Activated CD4-positive, alpha-beta T cell treated with anti-CD3 and anti-CD28 coated beads, Interleukin-2, amount 10 ng/mL, durations not matched to agents 7 days and 5 days (primary cell): ENCODE measurements around the gene ECSCR. TPM values are rescaled to one million over a fixed set of nuclear protein-coding genes. Genes with fewer than 3 reads are reported as not detected.
A peak's percentile ranks its signal among the peaks of the same experiment; 100 is the strongest.
"Not testable (repeated sequence)": the region's sequence is repeated elsewhere in the genome, so short reads cannot be mapped to it uniquely, and the experiment has no call there.

Experiments
- CTCF ChIA-PET: fragments of 350-600 bp; sonication (Branson Sonifier 250); formaldehyde crosslinking; loops from one replicate; lab custom pipeline; 2021; ENCODE audit warnings: antibody characterized with exemption; lab: Charles Lee
- POLR2A ChIA-PET: fragments of 350-600 bp; sonication (Branson Sonifier 250); formaldehyde crosslinking; loops from one replicate; lab custom pipeline; 2021; ENCODE audit warnings: antibody characterized with exemption; lab: Charles Lee
- DNase-seq: peaks from one replicate; pipeline ENCODE4 v3.0.0-alpha.2; 2020
- H3K27ac Mint-ChIP-seq: one replicate; pipeline ENCODE4 v1.8.0; 2021; ENCODE audit warnings: mild to moderate bottlenecking, moderate library complexity, mixed read lengths
- H3K27me3 Mint-ChIP-seq: one replicate; pipeline ENCODE4 v1.8.0; 2021; ENCODE audit warnings: mixed read lengths
- H3K36me3 Mint-ChIP-seq: one replicate; pipeline ENCODE4 v1.8.0; 2021; ENCODE audit warnings: low read depth, mixed read lengths
- H3K4me1 Mint-ChIP-seq: one replicate; pipeline ENCODE4 v1.8.0; 2021; ENCODE audit warnings: mixed read lengths
- H3K4me3 Mint-ChIP-seq: one replicate; pipeline ENCODE4 v1.8.0; 2021; ENCODE audit warnings: mild to moderate bottlenecking, moderate library complexity, mixed read lengths
- H3K9me3 Mint-ChIP-seq: one replicate; pipeline ENCODE4 v1.8.0; 2021; ENCODE audit warnings: mixed read lengths
- total RNA-seq, 2 experiments: library from RNA; stranded (reverse); gene quantifications; one replicate each; pipeline ENCODE4 v1.2.3, GENCODE V29; 2021

Gene ECSCR
- total RNA-seq, 2 experiments from 2014 or later, result 0.45 to 0.73 TPM

GRCh38 chr5:139454568-139455290 lies 7.8 kb downstream of the ECSCR start:
- H3K36me3 Mint-ChIP-seq, result no peaks in the 10 kb centered on the region
- H3K9me3 Mint-ChIP-seq, result no peaks in the 10 kb centered on the region
- no peak for DNase-seq
- ChIA-PET CTCF (interaction anchor here (1.0 to 4.6 kb wide), 6 partner anchors 9 to 34 kb away, joined by 3 to 14 read pairs (median 4); partner anchors contain the start of genes DNAJC18 and SMIM33), POLR2A (no interaction called here)
- no peak overlapping the region for H3K4me3 Mint-ChIP-seq
- peaks cover 55% of the 10 kb centered on the region for H3K4me1 Mint-ChIP-seq
- H3K27ac Mint-ChIP-seq, result peak overlapping the region; percentile 77
- H3K27me3 Mint-ChIP-seq, result no peaks in the 10 kb centered on the region

GRCh38 chr5:139453683-139454567 lies 8.6 kb downstream of the ECSCR start:
- POLR2A ChIA-PET, result no interaction called here
- Mint-ChIP-seq H3K4me3 (no peak overlapping the region), H3K4me1 (peaks cover 49% of the 10 kb centered on the region), H3K27ac (peak overlapping the region; percentile 7), H3K27me3 (no peaks in the 10 kb centered on the region), H3K36me3 (peaks cover 2% of the 10 kb centered on the region), H3K9me3 (peaks cover 2% of the 10 kb centered on the region)
- CTCF ChIA-PET, result interaction anchor here (1.0 to 2.7 kb wide), 4 partner anchors 15 to 33 kb away, joined by 3 to 11 read pairs (median 4); partner anchors contain the start of genes DNAJC18 and SMIM33
- DNase-seq, result no peak

GRCh38 chr5:139451878-139452660 lies 10.5 kb downstream of the ECSCR start:
- no peak for DNase-seq
- CTCF ChIA-PET, result no interaction called here
- POLR2A ChIA-PET, result no interaction called here
- Mint-ChIP-seq H3K36me3 (peaks cover 6% of the 10 kb centered on the region), H3K27me3 (no peaks in the 10 kb centered on the region), H3K9me3 (peaks cover 4% of the 10 kb centered on the region), H3K27ac (no peak overlapping the region), H3K4me1 (peaks cover 52% of the 10 kb centered on the region), H3K4me3 (no peak overlapping the region)

GRCh38 chr5:139451176-139451575 lies 11.4 kb downstream of the ECSCR start:
- ChIA-PET CTCF (interaction anchor here (0.8 to 1.5 kb wide), 3 partner anchors 14 to 47 kb away, joined by 3 to 5 read pairs (median 3); partner anchors contain the start of gene SPATA24), POLR2A (no interaction called here)
- DNase-seq, result no peak
- H3K36me3 Mint-ChIP-seq, result peaks cover 9% of the 10 kb centered on the region
- no peak overlapping the region for H3K4me3 Mint-ChIP-seq
- no peak overlapping the region for H3K27ac Mint-ChIP-seq
- H3K9me3 Mint-ChIP-seq, result peaks cover 5% of the 10 kb centered on the region
- no peaks in the 10 kb centered on the region for H3K27me3 Mint-ChIP-seq
- peaks cover 54% of the 10 kb centered on the region for H3K4me1 Mint-ChIP-seq

GRCh38 chr5:139446956-139447779 lies 15.4 kb downstream of the ECSCR start:
- CTCF ChIA-PET, result interaction anchor here (1.3 to 2.6 kb wide), 3 partner anchors 9 to 35 kb away, joined by 3 to 13 read pairs (median 5); partner anchors contain the start of gene DNAJC18
- H3K36me3 Mint-ChIP-seq, result peaks cover 9% of the 10 kb centered on the region
- no peak overlapping the region for H3K4me3 Mint-ChIP-seq
- H3K9me3 Mint-ChIP-seq, result peaks cover 5% of the 10 kb centered on the region
- POLR2A ChIA-PET, result interaction anchor here (0.6 kb wide), 1 partner anchor 42 kb away, joined by 3 read pairs; no protein-coding TSS in a partner anchor
- no peak for DNase-seq
- H3K27me3 Mint-ChIP-seq, result no peaks in the 10 kb centered on the region
- H3K4me1 Mint-ChIP-seq, result peaks cover 62% of the 10 kb centered on the region
- H3K27ac Mint-ChIP-seq, result peak overlapping the region; percentile 63

- Mint-ChIP-seq H3K27me3 (no peaks in the 10 kb centered on the region), H3K9me3 (peaks cover 5% of the 10 kb centered on the region), H3K4me1 (peaks cover 71% of the 10 kb centered on the region), H3K4me3 (no peak overlapping the region), H3K36me3 (peaks cover 9% of the 10 kb centered on the region), H3K27ac (no peak overlapping the region)
- no peak for DNase-seq
- CTCF ChIA-PET, result interaction anchor here (1.0 to 2.2 kb wide), 8 partner anchors 10 to 191 kb away, joined by 3 to 14 read pairs (median 4); no protein-coding TSS in a partner anchor
- POLR2A ChIA-PET, result no interaction called here
Measured at GRCh38 chr5:139445325-139446170, 17.0 kb downstream of the ECSCR start.

- POLR2A ChIA-PET, result no interaction called here
Measured at GRCh38 chr5:139443831-139444453, 18.6 kb downstream of the ECSCR start.

GRCh38 chr5:139440416-139440815 lies 22.1 kb downstream of the ECSCR start:
- H3K4me1 Mint-ChIP-seq, result peaks cover 64% of the 10 kb centered on the region
- CTCF ChIA-PET, result interaction anchor here (1.2 to 6.3 kb wide), 3 partner anchors 10 to 37 kb away, joined by 3 to 49 read pairs (median 4); no protein-coding TSS in a partner anchor
- POLR2A ChIA-PET, H3K36me3 Mint-ChIP-seq, H3K4me3 Mint-ChIP-seq, H3K27me3 Mint-ChIP-seq, DNase-seq, H3K27ac Mint-ChIP-seq, H3K9me3 Mint-ChIP-seq: not testable (repeated sequence)

More at GRCh38 chr5:139443831-139444453, 18.6 kb downstream of the ECSCR start:
- H3K27me3 Mint-ChIP-seq, result no peaks in the 10 kb centered on the region
- peaks cover 80% of the 10 kb centered on the region for H3K4me1 Mint-ChIP-seq
- peaks cover 3% of the 10 kb centered on the region for H3K9me3 Mint-ChIP-seq
- no peak overlapping the region for H3K4me3 Mint-ChIP-seq
- no peak for DNase-seq
- CTCF ChIA-PET, result interaction anchor here (1.1 to 1.8 kb wide), 5 partner anchors 22 to 190 kb away, joined by 3 to 5 read pairs (median 5); no protein-coding TSS in a partner anchor
- H3K27ac Mint-ChIP-seq, result peak overlapping the region; percentile 84
- peaks cover 8% of the 10 kb centered on the region for H3K36me3 Mint-ChIP-seq

- POLR2A ChIA-PET, result interaction anchor here (0.6 kb wide), 1 partner anchor 1130 kb away, joined by 3 read pairs; no protein-coding TSS in a partner anchor
- H3K36me3 Mint-ChIP-seq, result peaks cover 6% of the 10 kb centered on the region
Measured at GRCh38 chr5:139439013-139439903, 23.3 kb downstream of the ECSCR start, which contains the start of gene DNAJC18. DNAJC18 (minus strand) TSS chr5:139439525; CDS start chr5:139439445, 80 bp downstream.

More at GRCh38 chr5:139439013-139439903, 23.3 kb downstream of the ECSCR start, which contains the start of gene DNAJC18:
- peak; percentile 93 for DNase-seq
- Mint-ChIP-seq H3K4me1 (peaks cover 59% of the 10 kb centered on the region), H3K27me3 (no peaks in the 10 kb centered on the region), H3K27ac (peak within 1 kb of the TSS; percentile 99), H3K4me3 (peak within 1 kb of the TSS; percentile 94), H3K9me3 (no peaks in the 10 kb centered on the region)
- CTCF ChIA-PET, result interaction anchor here (0.5 to 6.3 kb wide), 20 partner anchors 8 to 1107 kb away, joined by 3 to 49 read pairs (median 4); partner anchors contain the start of gene STING1
